HG03571 (cell line): ENCODE data around the gene FANCD2OS.
"Not testable (repeated sequence)": the region's sequence is repeated elsewhere in the genome, so short reads cannot be mapped to it uniquely, and the experiment has no call there.

ENCODE experiments used
- ATAC-seq: cut with Tn5 transposase; IDR thresholded peaks from one replicate; pipeline ENCODE4 v1.9.1; 2021; ENCODE audit not compliant: unreplicated experiment

Gene FANCD2OS

DNA sequence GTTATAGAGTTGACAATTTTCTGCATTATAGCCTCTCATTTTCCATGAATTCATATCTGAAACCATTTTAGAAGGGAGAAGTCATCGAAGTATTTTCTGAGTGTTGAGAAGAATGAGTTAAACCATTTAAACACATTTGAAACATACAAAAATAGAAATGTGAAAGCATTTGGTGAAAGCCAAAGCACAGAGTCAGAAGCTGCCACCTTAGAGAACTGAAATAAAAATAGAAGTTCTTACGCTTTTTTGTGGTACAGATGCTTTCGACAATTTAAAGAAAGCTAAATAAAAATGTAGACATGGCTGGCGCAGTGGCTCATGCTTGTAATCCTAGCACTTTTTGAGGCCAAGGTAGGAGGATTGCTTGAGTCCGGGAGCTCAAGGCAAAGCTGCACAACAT, 9.0 kb downstream of the FANCD2OS start:
- ATAC-seq = no peak

DNA sequence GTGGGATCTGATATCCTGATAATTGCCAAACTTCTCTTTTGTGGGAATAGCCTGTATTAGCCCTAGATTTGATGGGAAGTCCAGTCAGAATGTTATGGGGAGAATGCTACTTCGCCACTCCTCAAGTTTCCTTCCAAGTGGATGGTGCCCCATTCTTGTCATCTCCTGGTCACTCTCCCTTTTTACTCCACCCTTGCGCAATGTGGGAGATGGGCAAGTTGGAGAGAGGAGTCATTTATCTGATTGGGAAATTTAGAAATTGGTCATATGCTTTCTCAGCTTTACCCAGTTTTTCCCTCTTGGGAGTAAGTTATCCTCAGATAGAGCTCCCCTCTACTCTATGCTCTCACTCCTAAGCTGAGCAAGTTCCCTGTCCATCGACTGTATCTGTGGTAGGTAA, 14.4 kb downstream of the FANCD2OS start:
- no peak for ATAC-seq

DNA sequence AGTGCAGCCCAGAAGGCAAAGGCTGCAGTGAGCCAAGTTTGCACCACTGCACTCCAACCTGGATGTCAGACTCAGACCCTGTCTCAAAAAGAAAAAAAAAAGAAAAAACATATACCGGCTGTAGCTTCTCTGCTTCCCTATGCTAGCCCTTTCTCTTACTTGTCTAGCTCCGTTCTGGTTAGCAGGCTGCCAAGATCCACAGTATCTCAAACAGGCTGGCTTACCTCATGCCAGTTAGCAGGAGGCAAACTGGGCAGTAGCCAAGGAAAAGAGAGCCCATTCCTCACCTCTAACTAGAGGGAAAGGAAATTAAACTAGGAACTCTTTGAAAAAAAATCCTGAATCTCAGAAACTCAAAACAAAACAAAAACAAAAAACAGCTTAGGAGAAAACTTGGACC, 16.7 kb downstream of the FANCD2OS start:
- ATAC-seq = not testable (repeated sequence)

DNA sequence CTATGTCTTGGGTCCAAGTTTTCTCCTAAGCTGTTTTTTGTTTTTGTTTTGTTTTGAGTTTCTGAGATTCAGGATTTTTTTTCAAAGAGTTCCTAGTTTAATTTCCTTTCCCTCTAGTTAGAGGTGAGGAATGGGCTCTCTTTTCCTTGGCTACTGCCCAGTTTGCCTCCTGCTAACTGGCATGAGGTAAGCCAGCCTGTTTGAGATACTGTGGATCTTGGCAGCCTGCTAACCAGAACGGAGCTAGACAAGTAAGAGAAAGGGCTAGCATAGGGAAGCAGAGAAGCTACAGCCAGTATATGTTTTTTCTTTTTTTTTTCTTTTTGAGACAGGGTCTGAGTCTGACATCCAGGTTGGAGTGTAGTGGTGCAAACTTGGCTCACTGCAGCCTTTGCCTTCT, 17.3 kb downstream of the FANCD2OS start:
- ATAC-seq = not testable (repeated sequence)

DNA sequence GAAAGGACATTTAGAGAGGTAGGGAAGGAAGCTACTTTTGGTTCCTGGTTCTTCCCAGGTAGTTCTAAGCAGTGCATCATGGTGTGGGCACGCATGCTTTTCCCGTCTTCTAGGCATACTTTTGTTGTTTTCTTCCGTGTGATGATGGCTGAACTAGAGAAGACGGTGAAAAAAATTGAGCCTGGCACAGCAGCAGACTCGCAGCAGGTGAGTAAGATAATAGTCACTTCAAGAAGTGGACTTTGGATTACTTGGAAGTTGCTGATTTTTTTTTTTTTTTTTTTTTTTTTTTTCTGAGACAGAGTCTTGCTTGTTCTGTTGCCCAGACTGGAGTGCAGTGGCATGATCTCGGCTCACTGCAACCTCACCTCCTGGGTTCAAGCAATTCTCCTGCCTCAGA, 17.9 kb downstream of the FANCD2OS start:
- no peak for ATAC-seq

DNA sequence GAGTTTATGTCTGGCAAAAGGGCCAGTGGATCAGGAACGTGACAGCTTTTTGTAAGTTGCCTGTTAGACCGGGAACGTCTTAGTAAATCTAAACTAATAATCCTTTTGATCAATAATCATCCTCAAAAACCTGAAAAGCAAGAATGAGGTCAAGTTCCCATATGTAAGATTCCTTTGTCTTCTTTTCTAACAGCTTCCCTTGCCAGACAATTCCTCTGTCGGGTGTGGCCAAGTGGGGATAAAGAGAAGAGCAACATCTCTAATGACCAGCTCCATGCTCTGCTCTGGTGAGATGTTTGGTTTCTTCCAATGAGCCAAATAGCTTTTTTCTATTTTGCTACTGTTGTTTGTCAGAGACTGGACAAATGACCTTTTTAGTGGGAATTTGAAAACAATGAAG, 19.8 kb downstream of the FANCD2OS start:
- ATAC-seq = no peak

DNA sequence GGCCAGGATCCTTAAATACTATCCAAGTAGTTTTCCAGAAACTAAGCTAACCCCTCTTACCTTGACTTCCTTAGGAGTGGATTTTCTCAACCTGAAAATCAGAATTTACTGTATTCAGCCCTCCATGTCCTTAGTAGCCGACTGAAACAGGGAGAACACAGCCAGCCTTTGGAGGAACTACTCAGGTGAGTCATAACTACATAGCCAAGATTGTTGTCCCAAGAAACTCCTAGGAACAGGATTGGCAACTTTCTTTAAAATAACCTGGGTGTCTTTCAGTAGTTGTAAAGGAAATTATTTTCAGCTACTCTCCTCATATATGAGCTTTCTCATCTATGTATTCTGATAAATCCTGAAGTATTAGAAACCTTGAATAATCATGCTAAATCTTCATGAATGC, 22.3 kb downstream of the FANCD2OS start:
- ATAC-seq = no peak

DNA sequence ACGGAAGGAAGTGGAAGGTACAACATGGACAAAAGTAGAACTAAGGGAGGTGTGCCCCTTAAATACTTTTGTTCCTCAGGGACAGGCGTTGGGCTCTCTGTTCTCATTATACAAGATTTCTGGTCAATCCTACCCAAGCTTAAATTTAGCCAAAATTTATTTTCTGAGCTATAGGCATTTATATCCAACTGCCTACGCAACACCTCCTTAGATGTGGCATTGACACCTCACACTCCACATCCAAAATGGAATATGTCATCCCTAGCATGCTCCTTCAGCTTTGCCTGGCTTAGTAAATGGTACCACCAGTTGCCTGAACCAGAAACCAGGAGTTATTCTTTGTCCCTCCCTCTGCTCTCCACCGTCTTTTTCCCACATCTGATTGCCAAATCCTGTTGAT, 26.2 kb downstream of the FANCD2OS start:
- no peak for ATAC-seq

DNA sequence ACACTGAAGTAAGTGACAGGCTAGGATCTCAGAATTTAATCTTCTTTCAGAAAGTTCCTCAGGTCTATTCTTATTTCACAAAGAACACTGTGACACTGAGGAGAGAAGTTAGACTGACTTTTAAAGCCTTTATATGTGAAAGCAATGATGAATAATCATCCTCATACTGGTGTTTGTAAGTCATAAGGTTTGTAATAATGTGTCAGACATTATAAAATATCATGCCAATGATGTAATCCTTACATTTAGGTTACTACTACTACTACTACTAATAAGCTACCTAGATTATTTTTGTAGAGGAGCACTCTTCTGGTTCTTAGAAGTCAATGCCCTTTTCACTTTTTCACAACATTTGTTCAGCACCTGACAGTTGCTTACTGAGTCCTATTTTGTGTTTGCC, 33.4 kb downstream of the FANCD2OS start:
- ATAC-seq = no peak

DNA sequence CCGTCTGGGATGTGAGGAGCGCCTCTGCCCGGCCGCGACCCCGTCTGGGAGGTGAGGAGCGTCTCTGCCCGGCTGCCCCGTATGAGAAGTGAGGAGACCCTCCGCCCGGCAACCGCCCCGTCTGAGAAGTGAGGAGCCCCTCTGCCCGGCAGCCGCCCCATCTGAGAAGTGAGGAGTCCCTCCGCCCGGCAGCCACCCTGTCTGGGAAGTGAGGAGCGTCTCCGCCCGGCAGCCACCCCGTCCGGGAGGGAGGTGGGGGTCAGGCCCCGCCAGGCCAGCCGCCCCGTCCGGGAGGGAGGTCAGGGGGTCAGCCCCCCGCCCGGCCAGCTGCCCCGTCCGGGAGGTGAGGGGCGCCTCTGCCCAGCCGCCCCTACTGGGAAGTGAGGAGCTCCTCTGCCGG, 38.0 kb downstream of the FANCD2OS start:
- not testable (repeated sequence) for ATAC-seq

DNA sequence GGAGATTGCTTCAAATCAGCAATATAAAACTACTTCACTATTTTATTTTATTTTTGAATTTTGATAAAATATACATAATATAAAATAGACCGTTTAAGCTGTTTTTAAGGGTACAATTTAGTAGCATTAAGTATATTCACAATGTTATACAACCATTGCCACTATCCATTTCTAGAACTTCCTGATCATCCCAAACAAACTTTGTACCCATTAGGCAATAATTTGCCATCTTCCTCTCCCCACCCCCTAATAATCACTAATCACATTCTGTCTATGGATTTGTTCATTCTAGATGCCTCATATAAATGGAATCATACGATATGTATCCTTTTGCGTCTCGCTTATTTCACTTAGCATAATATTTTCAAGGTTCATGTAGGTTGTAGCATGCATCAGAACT, 53.0 kb downstream of the FANCD2OS start:
- ATAC-seq = no peak
